CD4-positive, alpha-beta T cell treated with Interferon gamma for 1 hour (primary cell): ENCODE results near the gene KRTAP4-9.
"Not testable (repeated sequence)": the region's sequence is repeated elsewhere in the genome, so short reads cannot be mapped to it uniquely, and the experiment has no call there.

Source experiments
- DNase-seq: peaks from one replicate; pipeline ENCODE4 v3.0.0-alpha.2; 2020

The KRTAP4-9 gene

GRCh38 chr17:41105347-41105746, at the start of gene KRTAP4-9:
TSS of gene KRTAP4-9 (plus strand) at chr17:41105389. CDS start at chr17:41105389, 0 bp downstream.
- not testable (repeated sequence) for DNase-seq

DNA sequence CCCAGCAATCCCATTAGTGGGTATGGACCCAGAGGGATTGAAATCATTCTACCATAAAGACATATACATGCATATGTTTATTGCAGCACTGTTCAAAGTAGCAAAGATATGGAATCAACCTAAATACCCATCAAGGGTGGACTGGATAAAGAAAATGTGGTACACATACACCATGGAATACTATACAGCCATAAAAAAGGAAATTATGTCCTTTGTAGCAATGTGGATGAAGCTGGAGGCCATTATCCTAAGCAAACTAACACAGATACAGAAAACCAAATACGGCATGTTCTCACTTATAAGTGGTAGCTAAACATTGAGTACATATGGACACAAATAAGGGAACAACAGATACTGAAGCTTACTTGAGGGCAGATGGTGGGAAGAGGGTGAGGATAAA, 47.6 kb upstream of the KRTAP4-9 start:
- no peak for DNase-seq

GRCh38 chr17:41058741-41059140, 46.4 kb upstream of the KRTAP4-9 start:
- no peak for DNase-seq

DNA sequence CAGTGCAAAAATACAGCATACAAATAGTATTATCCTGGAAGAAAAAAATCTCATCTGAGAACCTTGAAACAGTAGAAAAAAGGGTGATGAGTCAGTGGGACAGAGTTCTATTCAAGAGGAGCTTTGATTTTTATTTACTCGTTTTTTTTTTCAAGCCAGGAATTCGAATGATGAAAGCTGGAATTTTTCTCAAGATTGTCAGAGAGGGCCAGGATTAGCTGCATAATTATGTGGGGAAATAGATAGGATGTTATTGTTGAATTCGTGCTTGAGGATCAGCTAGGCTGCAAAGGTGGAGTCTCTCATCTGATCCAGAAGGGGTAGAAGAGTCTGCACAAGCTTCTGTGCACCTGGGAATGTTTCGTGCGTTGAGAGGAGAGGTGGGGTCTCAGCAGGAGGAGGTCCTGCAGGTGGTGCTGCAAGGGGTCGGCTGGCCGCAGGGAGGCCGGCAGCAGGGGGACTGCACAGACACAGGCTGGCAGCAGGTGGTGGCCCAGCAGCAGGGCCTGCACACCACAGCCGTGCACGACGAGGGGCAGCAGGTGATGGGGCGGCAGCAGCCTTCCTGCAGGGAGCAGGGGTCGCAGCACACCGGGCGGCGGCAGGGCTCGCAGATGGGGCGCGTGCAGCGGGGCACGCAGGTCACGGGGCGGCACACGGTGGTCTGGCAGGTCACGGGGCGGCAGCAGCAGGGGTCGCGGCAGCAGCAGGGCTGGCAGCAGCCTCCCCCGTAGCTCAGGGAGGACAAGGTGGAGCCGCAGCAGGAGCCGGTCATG, 45.7 kb upstream of the KRTAP4-9 start:
- not testable (repeated sequence) for DNase-seq

DNA sequence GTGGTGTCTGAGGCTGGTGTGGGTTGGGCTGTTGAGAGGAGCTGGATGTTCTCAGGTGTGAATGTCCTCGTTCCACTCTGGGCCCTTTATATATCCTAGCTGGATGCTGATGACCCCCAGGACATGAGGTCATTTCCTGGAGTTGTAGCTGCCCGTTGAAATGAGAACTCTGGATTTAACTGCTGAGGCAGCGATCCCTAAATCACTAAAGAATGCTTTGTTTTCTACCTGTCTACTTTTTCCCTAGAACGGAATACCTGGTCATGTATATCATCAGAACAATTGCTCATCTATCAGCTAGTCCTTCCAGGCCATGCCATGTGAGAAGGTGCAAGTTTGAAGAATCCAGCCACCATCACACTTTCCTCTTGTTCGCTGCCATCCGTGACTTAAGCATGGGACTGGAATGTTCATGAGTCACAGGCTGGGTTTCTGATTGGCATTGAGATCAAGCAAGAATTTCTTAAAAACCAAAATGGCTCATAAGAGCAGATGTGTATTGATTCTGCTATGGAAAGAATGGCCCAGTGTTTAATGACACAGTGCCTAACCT, 45.1 kb upstream of the KRTAP4-9 start, which contains the start of gene KRTAP2-3:
Gene KRTAP2-3 (minus strand): TSS at position 63 of the 553 bp plus-strand sequence. CDS start 64 bp downstream, outside the sequence.
- no peak for DNase-seq

GRCh38 chr17:41061964-41062363, 43.2 kb upstream of the KRTAP4-9 start:
- DNase-seq = no peak

DNA sequence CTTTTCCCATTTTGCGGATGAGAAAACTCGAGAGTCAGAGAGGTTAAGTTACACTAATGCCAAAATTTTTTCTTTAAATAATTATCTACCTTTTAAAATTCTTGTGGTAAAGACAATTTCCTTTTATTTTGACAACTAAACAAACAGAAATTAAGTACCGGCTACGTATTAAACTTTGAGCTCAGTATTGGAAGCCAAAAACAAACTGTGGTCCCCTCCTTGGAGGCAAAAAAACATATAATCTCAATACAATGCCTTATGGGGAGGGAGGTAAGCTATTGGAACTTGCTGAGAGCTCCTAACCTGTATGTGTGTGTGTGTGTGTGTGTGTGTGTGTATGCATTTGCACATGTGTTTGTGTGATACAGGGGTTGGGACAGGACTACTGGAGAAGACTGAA, 41.7 kb upstream of the KRTAP4-9 start:
- DNase-seq = no peak

- DNase-seq = no peak
These were observed 40.9 kb upstream of the KRTAP4-9 start for GRCh38 chr17:41064301-41064700.

- DNase-seq = not testable (repeated sequence)
These were observed 40.0 kb upstream of the KRTAP4-9 start for GRCh38 chr17:41065016-41065689.

DNA sequence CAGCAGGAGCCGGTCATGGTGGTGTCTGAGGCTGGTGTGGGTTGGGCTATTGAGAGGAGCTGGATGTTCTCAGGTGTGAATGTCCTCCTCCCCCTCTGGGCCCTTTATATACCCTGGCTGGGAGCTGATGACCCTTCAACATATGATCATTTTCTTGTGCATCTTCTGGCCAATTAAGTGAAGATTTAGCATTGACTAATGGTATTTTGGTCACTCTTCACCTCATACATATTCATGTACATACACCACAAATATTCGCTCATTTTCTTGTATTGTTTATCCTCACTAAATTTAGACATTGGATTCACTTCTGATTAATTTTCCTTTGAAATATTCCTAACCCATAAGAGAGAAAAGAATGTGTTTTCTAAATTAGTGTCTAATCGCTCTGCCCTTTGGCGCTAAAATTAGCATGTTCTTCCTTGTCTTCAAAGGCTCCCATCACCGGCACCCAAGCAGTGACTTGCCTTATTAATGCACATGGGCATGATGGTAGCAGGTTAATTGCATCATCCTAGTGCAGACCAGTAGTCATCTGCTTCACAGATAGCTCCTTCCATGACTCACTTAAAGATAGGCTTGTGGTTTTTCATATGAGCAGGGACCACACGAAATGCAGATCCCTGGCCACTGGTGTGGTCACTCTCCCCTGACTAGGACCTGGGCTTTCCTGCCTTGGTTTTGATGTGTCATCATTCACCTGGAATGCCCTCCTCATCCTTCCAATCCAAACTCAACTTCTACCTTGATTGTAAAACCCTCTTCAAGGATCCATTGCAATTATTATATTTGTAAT, 39.2 kb upstream of the KRTAP4-9 start, which contains the start of gene KRTAP2-4:
Gene KRTAP2-4 (minus strand): TSS at position 51 of the 796 bp plus-strand sequence. CDS start 34 bp downstream, at position 17.
- no peak for DNase-seq

DNA sequence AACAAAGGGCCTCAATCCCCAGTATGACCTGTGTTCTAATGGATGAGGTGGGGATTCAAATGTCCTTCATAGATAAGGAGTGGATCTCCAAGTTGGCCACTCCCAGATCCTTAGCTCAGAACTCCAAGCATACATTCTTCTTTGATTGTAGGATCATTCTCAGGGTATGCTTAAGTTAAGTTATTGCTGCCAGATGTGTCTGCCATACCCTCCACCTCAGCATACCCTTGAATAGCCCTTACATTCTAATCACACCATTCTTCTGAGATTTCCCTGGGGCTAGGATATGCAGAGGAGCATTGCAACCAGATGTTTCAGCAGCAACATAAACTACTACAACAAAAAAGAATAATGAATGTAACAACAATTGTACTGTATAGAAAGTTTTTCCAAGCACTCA, 37.9 kb upstream of the KRTAP4-9 start:
- no peak for DNase-seq

- DNase-seq = no peak
These were observed 36.2 kb upstream of the KRTAP4-9 start for GRCh38 chr17:41069031-41069430.

DNA sequence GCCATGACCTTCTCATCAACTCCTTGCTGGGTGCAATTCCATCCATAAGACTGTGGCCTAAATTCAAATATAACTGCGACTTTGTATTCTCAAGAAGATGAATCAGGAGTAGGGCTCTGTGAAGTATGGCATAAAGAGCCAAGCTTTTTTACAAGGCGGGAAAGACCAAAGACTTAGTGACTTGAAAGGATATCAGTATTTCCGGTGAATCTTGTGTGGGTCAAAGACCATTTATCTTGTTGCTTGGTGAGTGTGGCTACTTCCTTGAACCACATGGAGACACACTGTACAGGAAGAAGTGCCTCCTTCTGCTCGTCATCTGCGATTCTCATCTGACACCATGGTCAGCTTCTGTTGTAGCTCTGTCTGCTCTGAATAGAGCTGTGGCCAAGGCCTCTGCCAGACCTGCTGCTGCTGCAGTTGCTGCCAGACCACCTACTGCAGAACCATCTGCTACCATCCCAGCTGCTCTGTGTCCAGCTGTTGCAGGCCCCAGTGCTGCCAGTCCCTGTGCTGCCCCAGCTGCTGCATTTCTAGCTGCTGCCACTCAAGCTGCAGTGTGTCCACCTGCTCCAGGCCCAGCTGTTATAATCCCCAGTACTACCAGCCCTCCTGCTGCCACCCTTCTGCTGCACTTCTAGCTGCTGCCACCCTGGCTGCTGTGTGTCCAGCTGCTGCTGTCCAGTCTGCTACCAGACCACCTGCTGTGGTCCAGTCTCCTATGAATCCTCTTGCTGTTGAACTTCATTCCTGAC, 33.4 kb upstream of the KRTAP4-9 start:
- DNase-seq = no peak

DNA sequence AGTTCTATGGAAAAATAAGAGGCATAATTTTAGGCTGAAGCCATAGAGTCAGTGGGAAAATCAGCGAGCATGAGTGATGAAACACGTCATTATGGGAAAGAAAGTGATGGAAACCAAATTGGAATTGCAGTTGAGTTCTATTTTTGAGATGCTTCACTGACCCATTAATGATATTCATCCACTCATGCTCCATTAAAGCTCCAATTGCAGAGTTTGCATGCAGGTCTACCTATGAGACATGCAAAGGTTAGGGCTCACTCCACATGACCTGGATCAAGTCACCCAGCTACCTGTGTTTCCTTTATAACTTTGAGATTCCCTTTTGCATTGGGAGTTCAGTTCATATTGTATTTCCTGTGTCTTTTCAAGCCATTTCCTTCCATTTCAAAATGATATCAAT, 31.5 kb upstream of the KRTAP4-9 start:
- no peak for DNase-seq

GRCh38 chr17:41076788-41077187, 28.4 kb upstream of the KRTAP4-9 start:
- DNase-seq = no peak

DNA sequence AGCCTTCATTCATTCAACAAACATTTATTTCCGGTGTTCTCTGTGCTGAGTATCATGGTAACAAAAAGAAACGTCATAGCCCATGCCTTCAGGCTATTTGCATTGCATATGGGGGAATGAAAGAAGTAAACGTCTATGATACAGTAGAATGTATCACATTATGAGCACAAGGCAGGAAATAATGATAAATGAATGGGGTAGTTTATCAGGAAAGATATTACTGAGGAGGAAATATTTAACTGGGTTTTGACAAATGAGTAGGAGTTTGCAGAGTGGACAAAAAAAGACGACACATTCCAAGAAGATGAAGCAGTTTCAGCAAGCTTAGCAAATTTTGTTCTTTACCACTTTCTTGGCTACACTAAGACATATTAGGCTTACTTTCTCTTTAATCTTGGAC, 22.6 kb upstream of the KRTAP4-9 start:
- no peak for DNase-seq

GRCh38 chr17:41083427-41083826, 21.8 kb upstream of the KRTAP4-9 start:
- DNase-seq = not testable (repeated sequence)

- DNase-seq = not testable (repeated sequence)
These were observed 20.9 kb upstream of the KRTAP4-9 start, which contains the start of gene KRTAP4-7 for GRCh38 chr17:41084100-41084856. TSS of gene KRTAP4-7 (plus strand) at chr17:41084150. CDS start at chr17:41084207, 57 bp downstream.

GRCh38 chr17:41088760-41089352, 16.3 kb upstream of the KRTAP4-9 start:
- not testable (repeated sequence) for DNase-seq

GRCh38 chr17:41096055-41096454, 9.1 kb upstream of the KRTAP4-9 start:
- no peak for DNase-seq

- DNase-seq = no peak
These were observed 7.1 kb upstream of the KRTAP4-9 start, which contains the start of gene KRTAP4-8 for GRCh38 chr17:41098042-41098441. TSS of gene KRTAP4-8 (minus strand) at chr17:41098142. CDS start at chr17:41098084, 58 bp downstream.
